SK-N-SH (cell line): ENCODE measurements around the gene MAN2A1. TPM values are rescaled to one million over a fixed set of nuclear protein-coding genes. Genes with fewer than 3 reads are reported as not detected.

ENCODE experiments used
- CTCF ChIA-PET: fragments of 300-600, 350-600 bp; formaldehyde crosslinking; extraction: SDS; loops from one replicate; lab custom pipeline; 2021; lab: Yijun Ruan, JAX
- POLR2A ChIA-PET: fragments of 350-600 bp; sonication (Branson Sonifier 250); formaldehyde crosslinking; extraction: SDS; loops from one replicate; lab custom pipeline; 2020; ENCODE audit warnings: antibody characterized with exemption, inconsistent platforms; lab: Yijun Ruan, JAX
- DNase-seq: peaks from one replicate; pipeline ENCODE4 v3.0.0; 2012
- H2AFZ ChIP-seq: fragments of 200-600 bp; sonication (generic); 2 replicates; pipeline ENCODE4 v1.8.1; 2016; ENCODE audit warnings: antibody characterized with exemption, mild to moderate bottlenecking, low read depth
- H3F3A ChIP-seq: fragments of 200-600 bp; sonication (generic); replicated peaks from 2 replicates; pipeline ENCODE3; 2016; ENCODE audit warnings: antibody characterized with exemption, mild to moderate bottlenecking; ENCODE audit not compliant: insufficient read depth
- H3K27ac ChIP-seq, 2 experiments: fragments of 200-500 bp in 1 of 2; fragments of 200-600 bp in 1 of 2; sonication (Bioruptor generic) in 1 of 2; sonication (generic), shearing (Covaris generic) in 1 of 2; 2 replicates each; pipeline versions ENCODE4 v1.5.1 to v1.6.1; 2014 to 2016; ENCODE audit warnings: low read depth in 2 of 2, inconsistent platforms in 1 of 2, low read length in 1 of 2, mild to moderate bottlenecking in 1 of 2, mixed read lengths in 1 of 2
- H3K27me3 ChIP-seq: fragments of 200-600 bp; sonication (generic), shearing (Covaris generic); 2 replicates; pipeline ENCODE4 v1.6.1; 2016; ENCODE audit warnings: mixed run types; ENCODE audit not compliant: insufficient read depth
- H3K36me3 ChIP-seq, 2 experiments: fragments of 200-500 bp in 1 of 2; fragments of 200-600 bp in 1 of 2; sonication (Bioruptor generic) in 1 of 2; sonication (generic) in 1 of 2; replicated peaks in 1 of 2; 2 replicates each; pipeline versions ENCODE3 to v1.5.1; 2014 to 2016; ENCODE audit warnings: low read length in 1 of 2, mild to moderate bottlenecking in 1 of 2; ENCODE audit not compliant: insufficient read depth in 2 of 2, control insufficient read depth in 1 of 2
- H3K4me1 ChIP-seq, 2 experiments: fragments of 200-500 bp in 1 of 2; fragments of 200-600 bp in 1 of 2; sonication (Bioruptor generic) in 1 of 2; sonication (generic), shearing (Covaris generic) in 1 of 2; 2 replicates each; pipeline versions ENCODE4 v1.5.1 to v1.6.1; 2014 to 2016; ENCODE audit warnings: low read depth in 1 of 2, low read length in 1 of 2, mixed run types in 1 of 2; ENCODE audit not compliant: insufficient read depth in 2 of 2, control insufficient read depth in 1 of 2
- H3K4me2 ChIP-seq: fragments of 200-600 bp; sonication (generic), shearing (Covaris generic); 2 replicates; pipeline ENCODE4 v1.6.1; 2017; ENCODE audit warnings: mixed run types
- H3K4me3 ChIP-seq, 2 experiments: fragments of 200-500 bp in 1 of 2; fragments of 200-600 bp in 1 of 2; sonication (Bioruptor generic) in 1 of 2; sonication (generic), shearing (Covaris generic) in 1 of 2; 2 replicates each; pipeline versions ENCODE4 v1.5.1 to v1.8.1; 2014 to 2016; ENCODE audit warnings: low read depth in 2 of 2, inconsistent platforms in 1 of 2, low read length in 1 of 2, mild to moderate bottlenecking in 1 of 2, mixed read lengths in 1 of 2, moderate library complexity in 1 of 2
- H3K79me2 ChIP-seq: fragments of 200-600 bp; sonication (generic); 2 replicates; pipeline ENCODE4 v1.8.1; 2017; ENCODE audit warnings: mild to moderate bottlenecking; ENCODE audit not compliant: insufficient read depth
- H3K9ac ChIP-seq: fragments of 200-600 bp; sonication (generic); 2 replicates; pipeline ENCODE4 v1.6.1; 2017; ENCODE audit warnings: mixed run types
- H3K9me2 ChIP-seq: fragments of 200-600 bp; sonication (generic); 2 replicates; pipeline ENCODE4 v1.6.1; 2017; ENCODE audit warnings: mixed run types
- H3K9me3 ChIP-seq: fragments of 200-600 bp; sonication (generic); 2 replicates; pipeline ENCODE4 v1.6.1; 2017; ENCODE audit warnings: mixed run types, mild to moderate bottlenecking, moderate library complexity
- H4K20me1 ChIP-seq: fragments of 200-600 bp; sonication (generic); 2 replicates; pipeline ENCODE4 v1.6.1; 2017; ENCODE audit warnings: mild to moderate bottlenecking, mixed run types; ENCODE audit not compliant: insufficient read depth
- ELF1 ChIP-seq: IDR thresholded peaks from 2 replicates; pipeline ENCODE4 v1.4.0; 2012
- EP300 ChIP-seq, 2 experiments: IDR thresholded peaks; 2 replicates each; pipeline versions ENCODE4 v1.4.0 to v1.6.1; 2012; ENCODE audit warnings: borderline replicate concordance in 1 of 2, low read depth in 1 of 2, low read length in 1 of 2
- EZH2phosphoT487 ChIP-seq: fragments of 200-600 bp; sonication (generic); IDR thresholded peaks from 2 replicates; pipeline ENCODE4 v1.6.1; 2017; ENCODE audit warnings: low read depth, mixed run types, mild to moderate bottlenecking, antibody characterized with exemption, moderate library complexity, borderline replicate concordance
- FOXJ3 ChIP-seq: sonication (generic); formaldehyde crosslinking; IDR thresholded peaks from 2 replicates; pipeline ENCODE4 v1.5.1; 2020; ENCODE audit warnings: mild to moderate bottlenecking, missing genetic modification reagents
- FOXM1 ChIP-seq: IDR thresholded peaks from 2 replicates; pipeline ENCODE4 v1.4.0; 2012; ENCODE audit warnings: low read depth, mild to moderate bottlenecking
- GATA2 ChIP-seq: sonication (generic); formaldehyde crosslinking; IDR thresholded peaks from 2 replicates; pipeline ENCODE4 v1.5.0; 2020; ENCODE audit warnings: mild to moderate bottlenecking, missing genetic modification reagents
- JUND ChIP-seq: IDR thresholded peaks from 2 replicates; pipeline ENCODE4 v1.4.0; 2012
- MAX ChIP-seq: IDR thresholded peaks from 2 replicates; pipeline ENCODE4 v1.4.0; 2012; ENCODE audit warnings: low read depth
- MEF2A ChIP-seq: IDR thresholded peaks from 2 replicates; pipeline ENCODE4 v1.4.0; 2012; ENCODE audit warnings: low read depth, borderline replicate concordance
- POLR2AphosphoS5 ChIP-seq: IDR thresholded peaks from 2 replicates; pipeline ENCODE4 v1.6.1; 2012; ENCODE audit warnings: low read depth, low read length
- RAD21 ChIP-seq: IDR thresholded peaks from 2 replicates; pipeline ENCODE4 v1.6.1; 2012; ENCODE audit warnings: mild to moderate bottlenecking, low read length
- REST ChIP-seq: IDR thresholded peaks from 2 replicates; pipeline ENCODE4 v1.6.1; 2012; ENCODE audit warnings: mild to moderate bottlenecking, low read depth, low read length, moderate library complexity
- RFX5 ChIP-seq: IDR thresholded peaks from 2 replicates; pipeline ENCODE4 v1.6.1; 2012; ENCODE audit warnings: mild to moderate bottlenecking, improper control_type of control experiment, low read length
- RXRA ChIP-seq: IDR thresholded peaks from 2 replicates; pipeline ENCODE4 v1.4.0; 2012; ENCODE audit warnings: low read depth, mild to moderate bottlenecking, borderline replicate concordance
- TAF1 ChIP-seq: IDR thresholded peaks from 2 replicates; pipeline ENCODE4 v1.6.1; 2012; ENCODE audit warnings: low read depth, mild to moderate bottlenecking, low read length, moderate library complexity, borderline replicate concordance
- TEAD4 ChIP-seq: IDR thresholded peaks from 2 replicates; pipeline ENCODE4 v1.4.0; 2012; ENCODE audit warnings: mild to moderate bottlenecking, borderline replicate concordance; ENCODE audit not compliant: insufficient read depth
- USF2 ChIP-seq: fragments of 150-350 bp; IDR thresholded peaks from 2 replicates; pipeline ENCODE4 v1.6.1; 2017; ENCODE audit warnings: antibody characterized with exemption, low read length, low read depth, borderline replicate concordance
- YY1 ChIP-seq: IDR thresholded peaks from 2 replicates; pipeline ENCODE4 v1.4.0; 2012; ENCODE audit warnings: low read depth, mild to moderate bottlenecking
- WGBS: methylation state at CpG from one replicate; pipeline ENCODE4 v1.1.6; 2017; ENCODE audit warnings: low lambda C conversion rate; 5-methylcytosine and 5-hydroxymethylcytosine counted together
- polyA plus RNA-seq, 3 experiments: library from polyadenylated mRNA; depleted of rRNA; stranded (reverse); fragments of >200 nt; gene quantifications; 2 replicates each; pipeline ENCODE4 v1.2.3, GENCODE V29; 2012

Gene MAN2A1
- polyA plus RNA-seq, 1 of the 3 experiments (the other 2 are of a cell fraction): 19.7 TPM

GRCh38 chr5:109884676-109885075 is 194.9 kb downstream of the MAN2A1 start:
- no peaks in the 10 kb centered on the region for H3K9me3 ChIP-seq
- H3K4me1 ChIP-seq: no peaks in the 10 kb centered on the region
- no peaks in the 10 kb centered on the region for H3F3A ChIP-seq
- H3K27ac ChIP-seq: no peak overlapping the region
- ChIA-PET CTCF (no interaction called here), POLR2A (no interaction called here)
- no peaks in the 10 kb centered on the region for H3K27me3 ChIP-seq
- no peaks in the 10 kb centered on the region for H3K79me2 ChIP-seq
- no peaks in the 10 kb centered on the region for H3K9me2 ChIP-seq
- H3K36me3 ChIP-seq: no peaks in the 10 kb centered on the region
- no peak for DNase-seq
- no peak overlapping the region for H3K4me3 ChIP-seq
- no peak overlapping the region for H2AFZ ChIP-seq
- no peak overlapping the region for H3K9ac ChIP-seq
- 87% methylated on average over 18 of the region's 20 CpGs for WGBS
- no peaks in the 10 kb centered on the region for H4K20me1 ChIP-seq
- TF ChIP-seq GATA2 (no peak), RFX5 (no peak), RXRA (no peak), TEAD4 (no peak), FOXJ3 (CRISPR knock-in tag) (no peak), REST (no peak), MAX (no peak), USF2 (no peak), POLR2AphosphoS5 (no peak), EP300 (IDR thresholded peaks at IDR 0.05; ENCODE audit: borderline replicate concordance in 1 of 2, low read depth in 1 of 2, low read length in 1 of 2) (no peak), EZH2phosphoT487 (no peak), FOXM1 (no peak), RAD21 (no peak), JUND (no peak), ELF1 (no peak), YY1 (no peak), MEF2A (no peak), TAF1 (no peak)
- no peak overlapping the region for H3K4me2 ChIP-seq
